SK-N-SH (cell line): Measurements from ENCODE around the gene GALNT11. TPM values are rescaled to one million over a fixed set of nuclear protein-coding genes. Genes with fewer than 3 reads are reported as not detected.

Source experiments
- CTCF ChIA-PET: fragments of 300-600, 350-600 bp; formaldehyde crosslinking; extraction: SDS; loops from one replicate; lab custom pipeline; 2021; lab: Yijun Ruan, JAX
- POLR2A ChIA-PET: fragments of 350-600 bp; sonication (Branson Sonifier 250); formaldehyde crosslinking; extraction: SDS; loops from one replicate; lab custom pipeline; 2020; ENCODE audit warnings: antibody characterized with exemption, inconsistent platforms; lab: Yijun Ruan, JAX
- DNase-seq: peaks from one replicate; pipeline ENCODE4 v3.0.0; 2012
- H2AFZ ChIP-seq: fragments of 200-600 bp; sonication (generic); 2 replicates; pipeline ENCODE4 v1.8.1; 2016; ENCODE audit warnings: antibody characterized with exemption, mild to moderate bottlenecking, low read depth
- H3F3A ChIP-seq: fragments of 200-600 bp; sonication (generic); replicated peaks from 2 replicates; pipeline ENCODE3; 2016; ENCODE audit warnings: antibody characterized with exemption, mild to moderate bottlenecking; ENCODE audit not compliant: insufficient read depth
- H3K27ac ChIP-seq, 2 experiments: fragments of 200-500 bp in 1 of 2; fragments of 200-600 bp in 1 of 2; sonication (Bioruptor generic) in 1 of 2; sonication (generic), shearing (Covaris generic) in 1 of 2; 2 replicates each; pipeline versions ENCODE4 v1.5.1 to v1.6.1; 2014 to 2016; ENCODE audit warnings: low read depth in 2 of 2, inconsistent platforms in 1 of 2, low read length in 1 of 2, mild to moderate bottlenecking in 1 of 2, mixed read lengths in 1 of 2
- H3K27me3 ChIP-seq: fragments of 200-600 bp; sonication (generic), shearing (Covaris generic); 2 replicates; pipeline ENCODE4 v1.6.1; 2016; ENCODE audit warnings: mixed run types; ENCODE audit not compliant: insufficient read depth
- H3K36me3 ChIP-seq, 2 experiments: fragments of 200-500 bp in 1 of 2; fragments of 200-600 bp in 1 of 2; sonication (Bioruptor generic) in 1 of 2; sonication (generic) in 1 of 2; replicated peaks in 1 of 2; 2 replicates each; pipeline versions ENCODE3 to v1.5.1; 2014 to 2016; ENCODE audit warnings: low read length in 1 of 2, mild to moderate bottlenecking in 1 of 2; ENCODE audit not compliant: insufficient read depth in 2 of 2, control insufficient read depth in 1 of 2
- H3K4me1 ChIP-seq, 2 experiments: fragments of 200-500 bp in 1 of 2; fragments of 200-600 bp in 1 of 2; sonication (Bioruptor generic) in 1 of 2; sonication (generic), shearing (Covaris generic) in 1 of 2; 2 replicates each; pipeline versions ENCODE4 v1.5.1 to v1.6.1; 2014 to 2016; ENCODE audit warnings: low read depth in 1 of 2, low read length in 1 of 2, mixed run types in 1 of 2; ENCODE audit not compliant: insufficient read depth in 2 of 2, control insufficient read depth in 1 of 2
- H3K4me2 ChIP-seq: fragments of 200-600 bp; sonication (generic), shearing (Covaris generic); 2 replicates; pipeline ENCODE4 v1.6.1; 2017; ENCODE audit warnings: mixed run types
- H3K4me3 ChIP-seq, 2 experiments: fragments of 200-500 bp in 1 of 2; fragments of 200-600 bp in 1 of 2; sonication (Bioruptor generic) in 1 of 2; sonication (generic), shearing (Covaris generic) in 1 of 2; 2 replicates each; pipeline versions ENCODE4 v1.5.1 to v1.8.1; 2014 to 2016; ENCODE audit warnings: low read depth in 2 of 2, inconsistent platforms in 1 of 2, low read length in 1 of 2, mild to moderate bottlenecking in 1 of 2, mixed read lengths in 1 of 2, moderate library complexity in 1 of 2
- H3K79me2 ChIP-seq: fragments of 200-600 bp; sonication (generic); 2 replicates; pipeline ENCODE4 v1.8.1; 2017; ENCODE audit warnings: mild to moderate bottlenecking; ENCODE audit not compliant: insufficient read depth
- H3K9ac ChIP-seq: fragments of 200-600 bp; sonication (generic); 2 replicates; pipeline ENCODE4 v1.6.1; 2017; ENCODE audit warnings: mixed run types
- H3K9me2 ChIP-seq: fragments of 200-600 bp; sonication (generic); 2 replicates; pipeline ENCODE4 v1.6.1; 2017; ENCODE audit warnings: mixed run types
- H3K9me3 ChIP-seq: fragments of 200-600 bp; sonication (generic); 2 replicates; pipeline ENCODE4 v1.6.1; 2017; ENCODE audit warnings: mixed run types, mild to moderate bottlenecking, moderate library complexity
- H4K20me1 ChIP-seq: fragments of 200-600 bp; sonication (generic); 2 replicates; pipeline ENCODE4 v1.6.1; 2017; ENCODE audit warnings: mild to moderate bottlenecking, mixed run types; ENCODE audit not compliant: insufficient read depth
- EP300 ChIP-seq, 2 experiments: IDR thresholded peaks; 2 replicates each; pipeline versions ENCODE4 v1.4.0 to v1.6.1; 2012; ENCODE audit warnings: borderline replicate concordance in 1 of 2, low read depth in 1 of 2, low read length in 1 of 2
- EZH2phosphoT487 ChIP-seq: fragments of 200-600 bp; sonication (generic); IDR thresholded peaks from 2 replicates; pipeline ENCODE4 v1.6.1; 2017; ENCODE audit warnings: low read depth, mixed run types, mild to moderate bottlenecking, antibody characterized with exemption, moderate library complexity, borderline replicate concordance
- FOXM1 ChIP-seq: IDR thresholded peaks from 2 replicates; pipeline ENCODE4 v1.4.0; 2012; ENCODE audit warnings: low read depth, mild to moderate bottlenecking
- GABPA ChIP-seq: IDR thresholded peaks from 2 replicates; pipeline ENCODE4 v1.4.0; 2012; ENCODE audit warnings: low read depth, mild to moderate bottlenecking
- GATA2 ChIP-seq: sonication (generic); formaldehyde crosslinking; IDR thresholded peaks from 2 replicates; pipeline ENCODE4 v1.5.0; 2020; ENCODE audit warnings: mild to moderate bottlenecking, missing genetic modification reagents
- JUND ChIP-seq: IDR thresholded peaks from 2 replicates; pipeline ENCODE4 v1.4.0; 2012
- MEF2A ChIP-seq: IDR thresholded peaks from 2 replicates; pipeline ENCODE4 v1.4.0; 2012; ENCODE audit warnings: low read depth, borderline replicate concordance
- NRF1 ChIP-seq: IDR thresholded peaks from 2 replicates; pipeline ENCODE4 v1.6.1; 2012; ENCODE audit warnings: low read depth, mild to moderate bottlenecking, low read length
- RAD21 ChIP-seq: IDR thresholded peaks from 2 replicates; pipeline ENCODE4 v1.6.1; 2012; ENCODE audit warnings: mild to moderate bottlenecking, low read length
- RCOR1 ChIP-seq: fragments of 150-350 bp; IDR thresholded peaks from 2 replicates; pipeline ENCODE4 v1.6.1; 2017; ENCODE audit warnings: antibody characterized with exemption, low read length
- RFX5 ChIP-seq: IDR thresholded peaks from 2 replicates; pipeline ENCODE4 v1.6.1; 2012; ENCODE audit warnings: mild to moderate bottlenecking, improper control_type of control experiment, low read length
- RXRA ChIP-seq: IDR thresholded peaks from 2 replicates; pipeline ENCODE4 v1.4.0; 2012; ENCODE audit warnings: low read depth, mild to moderate bottlenecking, borderline replicate concordance
- SIN3A ChIP-seq: IDR thresholded peaks from 2 replicates; pipeline ENCODE4 v1.6.1; 2012; ENCODE audit warnings: low read depth, mild to moderate bottlenecking, low read length, moderate library complexity, borderline replicate concordance
- SMC3 ChIP-seq: IDR thresholded peaks from 2 replicates; pipeline ENCODE4 v1.6.1; 2012; ENCODE audit warnings: low read depth, low read length, improper control_type of control experiment
- TCF12 ChIP-seq: IDR thresholded peaks from 2 replicates; pipeline ENCODE4 v1.4.0; 2012
- TEAD4 ChIP-seq: IDR thresholded peaks from 2 replicates; pipeline ENCODE4 v1.4.0; 2012; ENCODE audit warnings: mild to moderate bottlenecking, borderline replicate concordance; ENCODE audit not compliant: insufficient read depth
- WGBS: methylation state at CpG from one replicate; pipeline ENCODE4 v1.1.6; 2017; ENCODE audit warnings: low lambda C conversion rate; 5-methylcytosine and 5-hydroxymethylcytosine counted together
- polyA plus RNA-seq, 3 experiments: library from polyadenylated mRNA; depleted of rRNA; stranded (reverse); fragments of >200 nt; gene quantifications; 2 replicates each; pipeline ENCODE4 v1.2.3, GENCODE V29; 2012
- TF ChIP-seq, protein P1 (sequence below): IDR thresholded peaks from 2 replicates; pipeline ENCODE4 v1.6.1; 2012; ENCODE audit warnings: mild to moderate bottlenecking, low read depth, low read length, moderate library complexity
- TF ChIP-seq, protein P2 (sequence below): IDR thresholded peaks from 2 replicates; pipeline ENCODE4 v1.4.0; 2012; ENCODE audit warnings: low read depth, borderline replicate concordance
- TF ChIP-seq, protein P3 (sequence below): fragments of 200-600 bp; sonication (generic); IDR thresholded peaks from 2 replicates; pipeline ENCODE4 v1.6.1; 2017; ENCODE audit warnings: antibody characterized with exemption, mild to moderate bottlenecking, moderate library complexity
- TF ChIP-seq, protein P4 (sequence below): IDR thresholded peaks from 2 replicates; pipeline ENCODE4 v1.4.0; 2012; ENCODE audit warnings: low read depth, borderline replicate concordance
- TF ChIP-seq, protein P5 (sequence below): IDR thresholded peaks from 2 replicates; pipeline ENCODE4; 2012

GALNT11 gene
- polyA plus RNA-seq, 1 of the 3 experiments (the other 2 are of a cell fraction), result 70.0 TPM

DNA sequence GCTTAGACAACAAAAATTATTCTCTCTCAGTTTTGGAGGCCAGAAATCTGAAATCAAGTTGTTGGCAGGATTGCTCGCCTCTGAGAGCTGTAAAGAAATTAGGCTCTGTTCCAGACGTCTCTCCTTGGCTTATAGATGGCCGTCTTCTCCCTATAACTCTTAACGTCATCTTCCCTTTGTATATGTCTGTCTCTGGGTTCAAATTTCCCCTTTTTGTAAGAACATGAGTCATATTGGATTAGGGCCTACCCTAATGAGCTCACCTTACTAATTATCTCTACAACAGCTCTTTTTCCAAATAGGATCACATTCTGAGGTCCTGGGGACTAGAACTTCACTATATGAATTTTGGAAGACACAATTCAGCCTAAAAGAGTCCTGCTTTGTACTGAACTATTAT is 46.9 kb upstream of the GALNT11 start (continued):
- TF ChIP-seq, protein P1, sequence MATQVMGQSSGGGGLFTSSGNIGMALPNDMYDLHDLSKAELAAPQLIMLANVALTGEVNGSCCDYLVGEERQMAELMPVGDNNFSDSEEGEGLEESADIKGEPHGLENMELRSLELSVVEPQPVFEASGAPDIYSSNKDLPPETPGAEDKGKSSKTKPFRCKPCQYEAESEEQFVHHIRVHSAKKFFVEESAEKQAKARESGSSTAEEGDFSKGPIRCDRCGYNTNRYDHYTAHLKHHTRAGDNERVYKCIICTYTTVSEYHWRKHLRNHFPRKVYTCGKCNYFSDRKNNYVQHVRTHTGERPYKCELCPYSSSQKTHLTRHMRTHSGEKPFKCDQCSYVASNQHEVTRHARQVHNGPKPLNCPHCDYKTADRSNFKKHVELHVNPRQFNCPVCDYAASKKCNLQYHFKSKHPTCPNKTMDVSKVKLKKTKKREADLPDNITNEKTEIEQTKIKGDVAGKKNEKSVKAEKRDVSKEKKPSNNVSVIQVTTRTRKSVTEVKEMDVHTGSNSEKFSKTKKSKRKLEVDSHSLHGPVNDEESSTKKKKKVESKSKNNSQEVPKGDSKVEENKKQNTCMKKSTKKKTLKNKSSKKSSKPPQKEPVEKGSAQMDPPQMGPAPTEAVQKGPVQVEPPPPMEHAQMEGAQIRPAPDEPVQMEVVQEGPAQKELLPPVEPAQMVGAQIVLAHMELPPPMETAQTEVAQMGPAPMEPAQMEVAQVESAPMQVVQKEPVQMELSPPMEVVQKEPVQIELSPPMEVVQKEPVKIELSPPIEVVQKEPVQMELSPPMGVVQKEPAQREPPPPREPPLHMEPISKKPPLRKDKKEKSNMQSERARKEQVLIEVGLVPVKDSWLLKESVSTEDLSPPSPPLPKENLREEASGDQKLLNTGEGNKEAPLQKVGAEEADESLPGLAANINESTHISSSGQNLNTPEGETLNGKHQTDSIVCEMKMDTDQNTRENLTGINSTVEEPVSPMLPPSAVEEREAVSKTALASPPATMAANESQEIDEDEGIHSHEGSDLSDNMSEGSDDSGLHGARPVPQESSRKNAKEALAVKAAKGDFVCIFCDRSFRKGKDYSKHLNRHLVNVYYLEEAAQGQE, result no peak
- TF ChIP-seq, protein P2, sequence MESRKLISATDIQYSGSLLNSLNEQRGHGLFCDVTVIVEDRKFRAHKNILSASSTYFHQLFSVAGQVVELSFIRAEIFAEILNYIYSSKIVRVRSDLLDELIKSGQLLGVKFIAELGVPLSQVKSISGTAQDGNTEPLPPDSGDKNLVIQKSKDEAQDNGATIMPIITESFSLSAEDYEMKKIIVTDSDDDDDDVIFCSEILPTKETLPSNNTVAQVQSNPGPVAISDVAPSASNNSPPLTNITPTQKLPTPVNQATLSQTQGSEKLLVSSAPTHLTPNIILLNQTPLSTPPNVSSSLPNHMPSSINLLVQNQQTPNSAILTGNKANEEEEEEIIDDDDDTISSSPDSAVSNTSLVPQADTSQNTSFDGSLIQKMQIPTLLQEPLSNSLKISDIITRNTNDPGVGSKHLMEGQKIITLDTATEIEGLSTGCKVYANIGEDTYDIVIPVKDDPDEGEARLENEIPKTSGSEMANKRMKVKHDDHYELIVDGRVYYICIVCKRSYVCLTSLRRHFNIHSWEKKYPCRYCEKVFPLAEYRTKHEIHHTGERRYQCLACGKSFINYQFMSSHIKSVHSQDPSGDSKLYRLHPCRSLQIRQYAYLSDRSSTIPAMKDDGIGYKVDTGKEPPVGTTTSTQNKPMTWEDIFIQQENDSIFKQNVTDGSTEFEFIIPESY, result no peak
- TF ChIP-seq SMC3 (no peak), GATA2 (CRISPR knock-in tag) (no peak), EZH2phosphoT487 (no peak), JUND (no peak), GABPA (no peak)

DNA sequence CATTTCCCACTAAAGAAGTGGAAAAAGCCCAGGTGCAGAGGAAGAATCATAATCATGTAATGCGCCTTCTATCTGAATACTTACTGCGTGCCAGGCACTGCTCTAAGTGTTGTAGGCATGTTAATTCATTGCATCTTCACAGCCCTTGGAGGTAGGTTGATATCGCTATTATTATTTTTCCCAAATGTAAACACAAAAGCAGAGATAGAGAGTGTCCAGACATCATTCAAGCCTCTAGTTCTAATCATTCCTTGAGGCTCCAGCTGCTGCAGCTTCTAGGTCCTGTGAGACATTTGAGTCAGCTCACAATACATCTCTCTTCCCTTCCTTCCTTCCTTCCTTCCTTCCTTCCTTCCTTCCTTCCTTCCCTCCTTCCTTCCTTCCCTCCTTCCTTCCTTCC is 44.3 kb upstream of the GALNT11 start:
- ChIA-PET POLR2A (no interaction called here), CTCF (interaction anchor here (0.6 kb wide), 1 partner anchor 21 kb away, joined by 3 read pairs; no protein-coding TSS in a partner anchor)
- H3F3A ChIP-seq, result no peaks in the 10 kb centered on the region
- H3K9me3 ChIP-seq, result peaks cover 4% of the 10 kb centered on the region; the same call in 1 of the 2 replicates
- H3K27ac ChIP-seq, result no peak overlapping the region
- H3K9me2 ChIP-seq, result no peaks in the 10 kb centered on the region
- no peak overlapping the region for H3K4me2 ChIP-seq
- 73% methylated on average over 3 of the region's 3 CpGs for WGBS
- no peak overlapping the region for H2AFZ ChIP-seq
- TF ChIP-seq FOXM1 (no peak), RFX5 (no peak), TCF12 (no peak), NRF1 (no peak), SIN3A (no peak), EP300 (IDR thresholded peaks at IDR 0.05; ENCODE audit: borderline replicate concordance in 1 of 2, low read depth in 1 of 2, low read length in 1 of 2) (no peak), RCOR1 (no peak), RAD21 (no peak), RXRA (no peak), GATA2 (CRISPR knock-in tag) (no peak), MEF2A (no peak), TEAD4 (no peak), SMC3 (no peak)
- TF ChIP-seq, protein P3, sequence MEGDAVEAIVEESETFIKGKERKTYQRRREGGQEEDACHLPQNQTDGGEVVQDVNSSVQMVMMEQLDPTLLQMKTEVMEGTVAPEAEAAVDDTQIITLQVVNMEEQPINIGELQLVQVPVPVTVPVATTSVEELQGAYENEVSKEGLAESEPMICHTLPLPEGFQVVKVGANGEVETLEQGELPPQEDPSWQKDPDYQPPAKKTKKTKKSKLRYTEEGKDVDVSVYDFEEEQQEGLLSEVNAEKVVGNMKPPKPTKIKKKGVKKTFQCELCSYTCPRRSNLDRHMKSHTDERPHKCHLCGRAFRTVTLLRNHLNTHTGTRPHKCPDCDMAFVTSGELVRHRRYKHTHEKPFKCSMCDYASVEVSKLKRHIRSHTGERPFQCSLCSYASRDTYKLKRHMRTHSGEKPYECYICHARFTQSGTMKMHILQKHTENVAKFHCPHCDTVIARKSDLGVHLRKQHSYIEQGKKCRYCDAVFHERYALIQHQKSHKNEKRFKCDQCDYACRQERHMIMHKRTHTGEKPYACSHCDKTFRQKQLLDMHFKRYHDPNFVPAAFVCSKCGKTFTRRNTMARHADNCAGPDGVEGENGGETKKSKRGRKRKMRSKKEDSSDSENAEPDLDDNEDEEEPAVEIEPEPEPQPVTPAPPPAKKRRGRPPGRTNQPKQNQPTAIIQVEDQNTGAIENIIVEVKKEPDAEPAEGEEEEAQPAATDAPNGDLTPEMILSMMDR, result no peak
- TF ChIP-seq, protein P4, sequence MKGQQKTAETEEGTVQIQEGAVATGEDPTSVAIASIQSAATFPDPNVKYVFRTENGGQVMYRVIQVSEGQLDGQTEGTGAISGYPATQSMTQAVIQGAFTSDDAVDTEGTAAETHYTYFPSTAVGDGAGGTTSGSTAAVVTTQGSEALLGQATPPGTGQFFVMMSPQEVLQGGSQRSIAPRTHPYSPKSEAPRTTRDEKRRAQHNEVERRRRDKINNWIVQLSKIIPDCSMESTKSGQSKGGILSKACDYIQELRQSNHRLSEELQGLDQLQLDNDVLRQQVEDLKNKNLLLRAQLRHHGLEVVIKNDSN, result no peak
- TF ChIP-seq, protein P5, sequence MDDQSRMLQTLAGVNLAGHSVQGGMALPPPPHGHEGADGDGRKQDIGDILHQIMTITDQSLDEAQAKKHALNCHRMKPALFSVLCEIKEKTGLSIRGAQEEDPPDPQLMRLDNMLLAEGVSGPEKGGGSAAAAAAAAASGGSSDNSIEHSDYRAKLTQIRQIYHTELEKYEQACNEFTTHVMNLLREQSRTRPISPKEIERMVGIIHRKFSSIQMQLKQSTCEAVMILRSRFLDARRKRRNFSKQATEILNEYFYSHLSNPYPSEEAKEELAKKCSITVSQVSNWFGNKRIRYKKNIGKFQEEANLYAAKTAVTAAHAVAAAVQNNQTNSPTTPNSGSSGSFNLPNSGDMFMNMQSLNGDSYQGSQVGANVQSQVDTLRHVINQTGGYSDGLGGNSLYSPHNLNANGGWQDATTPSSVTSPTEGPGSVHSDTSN, result no peak
- H3K27me3 ChIP-seq, result peaks cover 21% of the 10 kb centered on the region
- no peaks in the 10 kb centered on the region for H4K20me1 ChIP-seq
- H3K9ac ChIP-seq, result no peak overlapping the region
- no peaks in the 10 kb centered on the region for H3K79me2 ChIP-seq
- no peaks in the 10 kb centered on the region for H3K36me3 ChIP-seq
- no peaks in the 10 kb centered on the region for H3K4me1 ChIP-seq
- DNase-seq, result no peak
- no peak overlapping the region for H3K4me3 ChIP-seq
